ENCODE data around the gene AGAP1.

- TF ChIP-seq POLR2A (IDR thresholded peaks at IDR 0.05; ENCODE audit: low read depth, low read length): no peak
- TF ChIP-seq POLR2AphosphoS5 (IDR thresholded peaks at IDR 0.05; ENCODE audit: low read depth, low read length): no peak
- TF ChIP-seq TAF1 (IDR thresholded peaks at IDR 0.05; ENCODE audit: borderline replicate concordance, low read depth, low read length): no peak
These were observed 42.9 kb downstream of the AGAP1 start for GRCh38 chr2:235536711-235537110.

Data from GM12892 (cell line).